Renal cortical epithelial cell (primary cell): ENCODE data around the gene PIK3C3. TPM values are rescaled to one million over a fixed set of nuclear protein-coding genes. Genes with fewer than 3 reads are reported as not detected.
"Not testable (repeated sequence)": the region's sequence is repeated elsewhere in the genome, so short reads cannot be mapped to it uniquely, and the experiment has no call there.

Source experiments
- DNase-seq: peaks from one replicate; pipeline ENCODE4 v3.0.0-alpha.2; 2011; ENCODE audit warnings: low read depth
- total RNA-seq: library from RNA; depleted of rRNA; stranded (reverse); fragments of >200 nt; gene quantifications from 2 replicates; pipeline ENCODE4 v1.2.3, GENCODE V29; 2014

PIK3C3 gene
- total RNA-seq, 1 donor from 2014 or later = 88.2 TPM

- DNase-seq = no peak
Measured at GRCh38 chr18:42024131-42024530, 69.1 kb downstream of the PIK3C3 start.

GRCh38 chr18:42025491-42025890 is 70.5 kb downstream of the PIK3C3 start:
- DNase-seq = no peak

GRCh38 chr18:42025974-42026625 is 71.1 kb downstream of the PIK3C3 start:
- DNase-seq = no peak

GRCh38 chr18:42028247-42028832 is 73.3 kb downstream of the PIK3C3 start:
- peak; percentile 43 for DNase-seq

- no peak for DNase-seq
Measured at GRCh38 chr18:42029092-42029491, 74.1 kb downstream of the PIK3C3 start.

GRCh38 chr18:42030586-42031182 is 75.7 kb downstream of the PIK3C3 start:
- DNase-seq = peak; percentile 36

DNA sequence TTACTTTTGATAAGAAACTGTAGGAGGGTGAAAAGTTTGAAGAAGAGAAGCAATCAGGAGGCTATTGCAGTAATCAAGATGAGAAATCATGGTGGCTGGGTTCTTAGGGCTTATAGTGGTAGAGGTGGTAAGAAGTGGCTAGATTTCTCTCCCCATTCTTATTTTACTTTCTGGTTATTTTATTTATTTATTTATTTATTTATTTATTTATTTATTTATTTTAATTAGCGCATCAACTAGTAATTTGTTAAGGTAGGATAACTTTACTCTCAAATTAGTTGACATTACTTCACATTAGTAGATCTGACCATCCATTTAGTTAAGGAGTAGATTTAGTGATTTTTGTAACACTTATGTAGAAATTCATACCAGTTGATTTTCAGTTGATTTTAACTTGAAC is 77.4 kb downstream of the PIK3C3 start:
- DNase-seq = no peak

GRCh38 chr18:42033137-42033810 is 78.2 kb downstream of the PIK3C3 start:
- DNase-seq = no peak

DNA sequence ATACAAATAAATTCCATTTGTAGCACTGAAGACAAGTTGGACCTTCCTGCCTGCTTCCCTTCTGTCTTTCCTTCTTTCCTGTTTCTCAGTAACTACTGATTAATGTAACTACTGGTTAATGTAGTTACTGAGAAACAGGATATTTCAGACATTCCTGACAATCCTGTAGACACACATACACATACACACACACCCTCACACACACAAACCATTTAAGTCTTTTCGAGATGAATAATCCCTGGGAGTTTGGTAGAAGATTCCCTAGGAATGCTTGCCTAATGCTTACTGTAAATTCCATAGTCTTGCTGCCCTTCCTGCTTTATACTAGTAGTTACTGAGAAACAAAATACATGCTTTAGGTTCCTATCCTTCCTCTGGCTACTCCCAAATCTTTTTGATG is 83.9 kb downstream of the PIK3C3 start:
- DNase-seq = peak; percentile 99

GRCh38 chr18:42039396-42039795 is 84.4 kb downstream of the PIK3C3 start:
- no peak for DNase-seq

GRCh38 chr18:42041793-42042192 is 86.8 kb downstream of the PIK3C3 start:
- DNase-seq = no peak

GRCh38 chr18:42045346-42045745 is 90.3 kb downstream of the PIK3C3 start:
- DNase-seq = peak; percentile 44

DNA sequence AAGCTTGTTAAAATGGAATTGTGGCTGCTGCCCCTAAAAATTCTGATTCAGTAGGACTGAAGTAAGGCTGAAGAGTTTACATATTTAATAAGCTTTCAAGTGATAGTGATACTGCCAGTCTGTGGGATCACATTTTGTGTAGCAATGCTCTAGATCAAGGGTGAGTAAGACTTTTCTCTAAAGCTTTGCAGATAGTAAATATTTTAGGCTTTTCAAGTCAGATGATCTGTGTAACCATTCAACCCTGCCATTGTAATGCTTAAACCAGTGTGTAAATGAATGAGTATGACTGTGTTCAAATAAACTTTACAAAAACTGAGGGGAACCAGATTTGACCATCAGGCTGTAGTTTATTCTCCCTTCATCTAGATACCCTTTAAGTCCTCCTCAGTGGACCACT is 92.7 kb downstream of the PIK3C3 start:
- DNase-seq = peak; percentile 84

DNA sequence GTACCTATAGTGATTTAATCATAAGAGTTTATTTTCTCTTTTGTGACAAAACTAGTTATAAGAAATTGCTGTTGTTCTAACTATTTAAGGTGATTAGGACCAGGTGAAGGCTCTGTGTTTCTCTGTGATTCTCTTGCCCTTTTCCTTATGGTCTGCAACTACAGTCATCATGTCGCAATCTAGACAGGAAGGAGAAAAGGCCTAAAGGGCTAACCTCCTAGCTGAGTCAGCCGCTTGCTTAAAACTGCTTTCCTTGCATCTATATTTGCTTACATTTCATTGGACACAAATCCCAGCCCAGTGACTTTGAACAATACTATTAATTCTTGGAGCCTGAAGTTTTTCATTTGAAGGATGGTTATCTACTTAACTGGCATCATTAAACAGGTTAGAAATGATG is 93.1 kb downstream of the PIK3C3 start:
- DNase-seq = peak; percentile 97

- DNase-seq = not testable (repeated sequence)
Measured at GRCh38 chr18:42049536-42049935, 94.5 kb downstream of the PIK3C3 start.

DNA sequence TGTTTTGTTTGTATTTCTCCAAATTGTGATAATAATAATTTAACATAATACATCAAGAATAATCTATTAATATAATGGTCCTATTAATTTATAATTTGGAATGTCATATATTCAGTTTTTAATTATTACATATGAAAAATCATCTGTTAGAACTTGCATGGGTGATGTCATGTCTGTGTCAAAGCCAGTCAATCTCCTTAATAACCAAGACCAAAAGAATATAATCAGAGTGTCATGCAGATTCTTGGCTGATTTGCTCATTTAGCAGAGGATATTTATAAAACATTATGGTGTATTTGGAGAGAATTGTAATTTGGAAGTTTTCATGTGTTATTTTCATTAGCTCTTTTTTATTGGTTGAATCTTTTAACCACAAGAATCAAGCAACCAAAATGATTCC is 96.4 kb downstream of the PIK3C3 start:
- DNase-seq = no peak

DNA sequence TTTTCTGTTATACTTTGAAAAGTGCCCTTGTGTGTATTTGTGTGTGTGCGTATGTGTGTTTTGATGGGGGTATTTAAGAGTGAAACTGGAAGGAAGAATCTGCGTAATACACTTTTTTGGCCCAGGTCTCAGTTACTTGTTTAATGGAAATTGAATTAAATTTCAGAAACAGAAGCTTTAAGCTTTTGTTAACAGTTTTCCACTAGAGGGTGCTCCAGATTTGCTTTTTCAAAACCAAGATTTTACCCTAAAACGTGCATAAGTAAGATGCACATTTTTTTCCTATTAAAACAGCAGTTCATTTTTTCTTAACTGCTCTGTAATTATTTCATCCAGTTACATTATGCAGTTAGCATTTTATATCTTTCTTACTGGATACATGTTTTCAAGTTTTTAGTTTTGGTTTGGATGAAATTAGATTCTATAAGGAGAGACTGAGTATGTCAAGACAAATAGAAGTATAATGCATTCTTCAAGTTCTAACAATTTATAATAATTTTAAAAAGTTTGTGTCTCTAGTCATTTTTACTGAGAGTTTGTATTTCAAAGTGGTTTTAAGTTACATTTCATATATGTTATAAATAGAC is 97.2 kb downstream of the PIK3C3 start:
- DNase-seq = peak; percentile 50

GRCh38 chr18:42053188-42053781 is 98.3 kb downstream of the PIK3C3 start:
- peak; percentile 56 for DNase-seq

DNA sequence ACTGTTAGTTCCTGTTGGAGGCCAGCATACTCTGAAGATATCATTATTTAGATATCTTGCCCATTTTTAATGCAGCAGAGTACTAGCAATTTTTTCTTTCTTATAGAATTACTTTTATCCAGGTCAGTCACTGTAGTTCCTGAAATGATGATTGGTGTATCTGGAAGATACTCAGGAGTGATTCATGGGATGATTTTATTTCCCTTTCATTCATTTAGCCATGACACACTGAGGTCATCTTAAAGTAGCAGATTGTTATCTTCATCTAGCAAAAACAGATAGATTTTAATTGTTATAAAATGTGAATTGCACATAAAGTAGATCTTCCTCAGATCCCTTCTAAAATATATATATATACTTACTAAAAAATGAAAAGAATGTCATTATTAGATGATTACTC is 109.1 kb downstream of the PIK3C3 start:
- no peak for DNase-seq

GRCh38 chr18:42067518-42067917 is 112.5 kb downstream of the PIK3C3 start:
- peak; percentile 50 for DNase-seq

GRCh38 chr18:42068030-42068429 is 113.0 kb downstream of the PIK3C3 start:
- DNase-seq = peak; percentile 89

GRCh38 chr18:42069036-42069435 is 114.0 kb downstream of the PIK3C3 start:
- peak; percentile 86 for DNase-seq
